Amniotic epithelial cell (primary cell): Measurements from ENCODE around the gene VWF.
A peak's percentile ranks its signal among the peaks of the same experiment; 100 is the strongest.

ENCODE experiments used
- DNase-seq: peaks from one replicate; pipeline ENCODE4 v3.0.0-alpha.2; 2010; ENCODE audit warnings: low read depth

VWF gene

DNA sequence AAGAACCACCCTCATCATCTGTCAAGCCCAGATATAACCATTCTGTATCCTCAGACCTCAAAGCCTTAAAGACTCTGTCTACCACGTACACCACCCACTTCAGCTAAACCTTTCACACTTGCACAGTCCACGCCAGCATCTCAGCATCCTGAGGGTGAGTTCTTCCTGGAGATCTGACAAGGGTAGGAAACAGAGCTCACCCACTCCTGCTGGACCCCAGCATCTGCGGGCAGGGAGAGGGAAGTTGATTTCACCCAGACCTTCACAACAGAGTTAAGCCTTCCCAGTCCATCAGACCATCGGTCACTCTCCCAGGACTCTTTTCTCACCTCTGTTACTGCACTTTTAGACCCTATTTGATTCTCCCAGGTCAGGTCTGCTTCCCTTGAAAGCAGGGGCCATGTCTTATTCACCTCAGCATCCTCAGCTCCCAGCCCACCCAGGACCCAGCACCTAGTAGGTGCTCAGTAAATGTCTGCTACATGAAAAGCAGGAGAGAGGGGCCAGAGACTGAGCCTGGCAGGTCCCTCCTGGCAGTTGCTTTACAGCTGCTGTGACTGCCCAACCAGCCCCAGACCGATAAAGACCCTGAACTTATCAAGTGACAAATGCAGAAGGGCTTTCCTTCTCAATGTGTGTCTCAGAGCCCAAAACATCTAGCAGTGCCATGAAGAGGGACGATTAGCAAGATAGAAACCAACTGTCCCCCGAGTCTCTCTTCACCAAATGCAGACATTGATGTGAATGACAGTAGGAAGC lies 213.5 kb downstream of the VWF start:
- no peak for DNase-seq

- no peak for DNase-seq
These were observed 214.9 kb downstream of the VWF start for GRCh38 chr12:5909560-5909959.

GRCh38 chr12:5908251-5908650 lies 216.2 kb downstream of the VWF start:
- no peak for DNase-seq

- DNase-seq, result peak; percentile 5
These were observed 216.7 kb downstream of the VWF start for GRCh38 chr12:5907807-5908206.

GRCh38 chr12:5905757-5906156 lies 218.7 kb downstream of the VWF start:
- DNase-seq, result no peak

DNA sequence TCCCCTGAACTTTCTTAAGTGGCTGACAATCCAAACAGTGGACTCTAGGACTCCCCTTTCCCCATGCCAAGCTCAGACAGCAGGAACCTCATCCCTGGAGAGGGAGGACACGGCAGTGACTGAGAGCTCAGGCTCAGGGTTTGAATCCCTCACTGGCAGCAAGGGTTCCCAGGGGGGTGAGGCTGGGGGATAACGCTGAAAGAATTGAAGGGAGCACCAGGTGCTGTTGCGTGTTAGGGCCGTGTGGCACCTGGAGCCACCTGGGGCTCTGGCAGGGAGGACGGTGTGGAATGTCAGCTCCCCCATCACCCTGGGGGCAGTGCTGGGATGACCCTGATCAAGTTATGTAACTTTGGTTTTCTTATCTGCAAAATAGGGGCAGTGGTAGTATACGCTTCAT lies 219.5 kb downstream of the VWF start:
- no peak for DNase-seq

DNA sequence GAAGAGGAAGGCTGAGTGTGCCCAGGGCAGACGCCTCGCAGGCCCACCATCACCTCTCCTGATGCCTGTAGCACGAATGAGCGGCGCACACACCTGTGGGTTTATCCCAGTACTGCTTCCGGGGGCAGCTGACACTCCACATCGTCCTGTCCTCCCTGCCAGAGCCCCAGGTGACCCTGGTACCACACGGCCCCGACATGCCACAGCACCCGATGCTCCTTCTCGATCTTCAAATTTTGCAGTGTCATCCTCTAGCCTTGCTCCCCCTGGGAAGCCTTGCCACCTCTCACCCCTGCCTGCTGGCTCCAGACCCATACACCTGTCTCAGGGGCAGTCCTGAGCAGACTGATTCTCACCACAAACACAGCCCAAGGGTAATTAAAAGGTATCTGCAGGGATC lies 220.0 kb downstream of the VWF start:
- no peak for DNase-seq

DNA sequence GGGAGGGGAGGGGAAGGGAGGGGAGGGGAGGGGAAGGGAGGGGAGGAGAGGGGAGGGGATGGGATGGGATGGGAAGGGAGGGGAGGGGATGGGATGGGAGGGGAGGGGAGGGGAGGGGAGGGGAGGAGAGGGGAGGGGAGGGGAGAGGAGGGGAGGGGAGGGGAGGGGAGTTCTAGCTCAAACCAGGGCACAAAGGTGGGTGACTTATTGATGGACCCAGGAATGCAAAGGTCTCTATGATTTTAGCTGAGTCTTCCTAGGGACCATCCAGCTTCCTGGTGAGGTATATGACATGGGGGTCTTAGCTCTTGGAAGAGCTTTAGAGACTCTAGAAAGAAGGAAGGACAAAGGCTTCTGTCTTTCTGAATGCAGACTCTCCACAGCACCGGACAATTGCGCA lies 221.7 kb downstream of the VWF start:
- no peak for DNase-seq

- DNase-seq, result no peak
These were observed 223.1 kb downstream of the VWF start for GRCh38 chr12:5901416-5901815.

- no peak for DNase-seq
These were observed 223.8 kb downstream of the VWF start for GRCh38 chr12:5900533-5901205.

- no peak for DNase-seq
These were observed 224.4 kb downstream of the VWF start for GRCh38 chr12:5900076-5900475.

DNA sequence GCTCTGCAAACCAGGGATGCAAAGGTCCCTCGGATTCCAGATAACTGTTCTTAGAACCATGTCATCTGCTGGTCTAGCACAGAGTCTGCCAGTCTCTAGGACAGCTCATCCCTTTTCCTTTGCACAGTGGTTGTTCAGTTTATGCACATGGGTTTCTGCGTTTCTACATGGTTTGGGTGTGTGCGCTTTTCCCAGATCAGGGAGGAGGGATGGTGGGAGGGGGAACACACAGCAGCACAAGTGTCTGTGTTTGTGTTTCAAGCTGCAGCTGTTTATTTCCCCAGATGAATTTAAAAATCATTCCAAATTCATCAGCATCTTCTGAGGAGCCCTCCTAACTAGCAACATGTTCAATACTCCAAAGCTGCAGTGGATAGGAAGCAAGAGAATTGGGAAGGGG lies 224.8 kb downstream of the VWF start:
- DNase-seq, result no peak

DNA sequence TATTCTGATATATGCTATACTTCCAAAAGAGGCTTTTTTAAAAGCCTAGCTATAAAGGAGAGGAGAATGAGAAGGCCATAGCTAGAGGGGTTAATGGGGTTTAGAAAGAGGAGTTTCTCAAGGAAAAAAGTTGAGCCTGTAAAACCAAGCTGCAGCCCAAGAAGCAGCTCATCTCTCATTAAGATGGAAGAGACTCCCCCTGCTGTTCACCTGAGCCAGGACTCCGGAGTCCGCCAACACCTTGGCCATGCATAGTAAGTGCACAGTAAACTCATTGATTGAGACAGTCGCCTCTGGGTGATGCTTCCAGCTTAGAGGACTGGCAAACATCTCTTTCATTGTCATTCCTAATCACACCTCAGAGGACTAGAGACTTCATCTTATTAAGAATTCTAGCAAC lies 225.6 kb downstream of the VWF start:
- DNase-seq, result no peak
